Body of pancreas (tissue), 4 donors: ENCODE results near the gene FLT3.

Experiments
- CTCF ChIP-seq, 7 experiments: fragments of 450-650 bp in 4 of 7; fragments of 200-600 bp in 3 of 7; sonication (generic) in 3 of 7; IDR thresholded peaks; one replicate each; pipeline ENCODE4 v1.5.1; 2016 to 2019; ENCODE audit warnings: antibody characterized with exemption in 7 of 7
- POLR2A ChIP-seq, 3 donors: fragments of 450-650 bp; IDR thresholded peaks; one replicate each; pipeline ENCODE4 v1.6.1; 2016; ENCODE audit warnings: antibody characterized with exemption in 3 of 3, mild to moderate bottlenecking in 2 of 3

DNA sequence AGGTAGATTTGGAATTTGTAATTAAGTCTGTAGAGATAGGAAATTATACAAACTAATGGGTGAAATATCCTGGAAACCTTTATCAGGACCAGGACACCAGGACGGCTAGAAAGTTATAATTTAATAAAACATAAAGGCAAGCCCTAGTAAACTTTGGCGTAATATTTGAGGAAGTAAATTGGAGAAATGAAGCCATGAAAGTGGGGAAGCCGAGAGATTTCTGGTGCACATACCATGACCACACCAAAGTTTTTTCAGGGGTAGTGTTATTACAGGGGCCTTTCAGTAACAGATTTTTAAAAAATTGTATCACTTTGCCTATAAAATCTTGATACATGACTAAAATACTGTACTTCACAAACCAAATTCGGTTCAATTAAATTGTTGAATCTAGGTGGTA, 57.2 kb downstream of the FLT3 start:
- TF ChIP-seq CTCF (IDR thresholded peaks at IDR 0.05) (no peak), POLR2A (IDR thresholded peaks at IDR 0.05) (no peak)
